ENCODE measurements around the gene SLC25A30. TPM values are rescaled to one million over a fixed set of nuclear protein-coding genes. Genes with fewer than 3 reads are reported as not detected.

The SLC25A30 gene
- total RNA-seq, 1 experiment from 2014 or later: 6.3 TPM

- Histone ChIP-seq H3K4me2 (ENCODE audit: insufficient read depth, insufficient read length, low read length) (no peak overlapping the region), H2BK5ac (ENCODE audit: insufficient read length, low read length) (no peak overlapping the region), H2BK20ac (ENCODE audit: low read depth, low read length, poor library complexity, severe bottlenecking) (no peak overlapping the region), H3K27me3 (ENCODE audit: insufficient read depth, low read length) (no peaks in the 10 kb centered on the region), H2BK120ac (ENCODE audit: low read depth, low read length, poor library complexity, severe bottlenecking) (no peak overlapping the region), H3K23me2 (ENCODE audit: insufficient read length, low read depth, low read length, poor library complexity, severe bottlenecking) (no peaks in the 10 kb centered on the region), H4K20me1 (ENCODE audit: control insufficient read depth, insufficient read depth, insufficient read length) (no peaks in the 10 kb centered on the region), H3K23ac (ENCODE audit: insufficient read length, low read depth, low read length) (no peak overlapping the region), H2AK5ac (ENCODE audit: insufficient read length, low read length) (no peak overlapping the region), H3K79me1 (ENCODE audit: insufficient read depth, low read depth, low read length, poor library complexity, severe bottlenecking) (no peaks in the 10 kb centered on the region), H2BK12ac (ENCODE audit: insufficient read length, low read depth, low read length) (no peak overlapping the region), H3K9me3 (ENCODE audit: control insufficient read depth, low read depth, low read length) (no peaks in the 10 kb centered on the region), H2BK15ac (ENCODE audit: low read depth, low read length) (no peak overlapping the region), H3K18ac (ENCODE audit: insufficient read length, low read depth, low read length) (no peak overlapping the region), H2AFZ (ENCODE audit: low read length) (no peak overlapping the region), H3K4ac (ENCODE audit: low read depth, low read length) (no peak overlapping the region), H3K4me1 (ENCODE audit: insufficient read depth, low read length) (peaks cover 2% of the 10 kb centered on the region; the same call in 1 of the 2 replicates), H4K91ac (ENCODE audit: insufficient read length, low read depth, low read length) (no peak overlapping the region), H4K8ac (replicated peaks; ENCODE audit: insufficient read length, low read depth, low read length) (no peak overlapping the region), H3T11ph (ENCODE audit: low read length) (no peak overlapping the region), H3K79me2 (ENCODE audit: insufficient read depth, low read length) (no peaks in the 10 kb centered on the region), H4K5ac (ENCODE audit: insufficient read length, low read depth, low read length) (no peak overlapping the region), H3K9ac (ENCODE audit: extremely low read depth, insufficient read length, low read length) (no peak overlapping the region), H3K27ac (ENCODE audit: insufficient read length, low read depth, low read length) (no peak overlapping the region), H3K56ac (ENCODE audit: insufficient read length, low read depth, low read length) (no peak overlapping the region), H3K14ac (ENCODE audit: insufficient read depth, low read length) (no peak overlapping the region)
- Mint-ChIP-seq H3K36me3 (ENCODE audit: insufficient read depth in 1 of 3, low read depth in 3 of 3) (no peaks in the 10 kb centered on the region), H3K4me3 (no peak overlapping the region), H3K9me3 (no peaks in the 10 kb centered on the region), H3K27ac (no peak overlapping the region), H3K4me1 (peaks cover 0 to 10% of the 10 kb centered on the region in 2 experiments; a peak in 2 of 4 replicates), H3K27me3 (ENCODE audit: low read depth) (0 out of 2 replicates have a peak, but pooled peaks cover 2% of the 10 kb centered on the region)
- no CpG with 5 or more reads among the region's 4 CpGs for WGBS (ENCODE audit: extremely low coverage, insufficient read length, low lambda C conversion rate)
- no peak for DNase-seq
- TF ChIP-seq CTCF (conservative IDR thresholded peaks at IDR 0.05): no peak
These were observed 20.8 kb upstream of the SLC25A30 start for GRCh38 chr13:45439008-45439407.
